GM04503 (cell line): ENCODE data around the gene ZC3H4.

Experiments used
- DNase-seq: peaks from one replicate; pipeline ENCODE4 v3.0.0-alpha.2; 2012; ENCODE audit warnings: low read depth

ZC3H4 gene

DNA sequence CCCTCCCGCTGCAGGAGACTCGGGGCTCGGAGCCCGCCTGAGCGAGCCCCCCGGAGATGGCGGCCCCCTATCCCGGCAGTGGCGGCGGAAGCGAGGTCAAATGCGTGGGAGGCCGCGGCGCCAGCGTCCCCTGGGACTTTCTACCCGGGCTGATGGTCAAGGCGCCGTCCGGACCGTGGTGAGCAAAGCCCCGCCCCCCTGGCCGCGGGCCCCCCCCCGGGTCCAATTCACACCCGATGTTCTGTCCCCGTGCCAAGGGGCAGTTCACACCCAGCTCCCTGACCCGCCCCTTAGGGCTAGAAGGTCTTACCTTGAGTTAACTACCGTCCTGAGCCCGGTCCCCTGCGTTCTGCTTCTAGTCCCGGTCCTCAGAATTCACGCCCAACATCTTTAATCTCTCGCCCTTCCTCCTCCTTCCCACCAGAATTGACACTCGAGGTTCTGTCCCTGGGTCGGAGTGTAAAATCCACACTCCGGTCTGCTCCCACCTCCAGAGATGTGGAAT, 92.5 kb downstream of the ZC3H4 start:
- DNase-seq, result no peak

- DNase-seq, result no peak
Observed at GRCh38 chr19:47020132-47020805, 93.3 kb downstream of the ZC3H4 start.

DNA sequence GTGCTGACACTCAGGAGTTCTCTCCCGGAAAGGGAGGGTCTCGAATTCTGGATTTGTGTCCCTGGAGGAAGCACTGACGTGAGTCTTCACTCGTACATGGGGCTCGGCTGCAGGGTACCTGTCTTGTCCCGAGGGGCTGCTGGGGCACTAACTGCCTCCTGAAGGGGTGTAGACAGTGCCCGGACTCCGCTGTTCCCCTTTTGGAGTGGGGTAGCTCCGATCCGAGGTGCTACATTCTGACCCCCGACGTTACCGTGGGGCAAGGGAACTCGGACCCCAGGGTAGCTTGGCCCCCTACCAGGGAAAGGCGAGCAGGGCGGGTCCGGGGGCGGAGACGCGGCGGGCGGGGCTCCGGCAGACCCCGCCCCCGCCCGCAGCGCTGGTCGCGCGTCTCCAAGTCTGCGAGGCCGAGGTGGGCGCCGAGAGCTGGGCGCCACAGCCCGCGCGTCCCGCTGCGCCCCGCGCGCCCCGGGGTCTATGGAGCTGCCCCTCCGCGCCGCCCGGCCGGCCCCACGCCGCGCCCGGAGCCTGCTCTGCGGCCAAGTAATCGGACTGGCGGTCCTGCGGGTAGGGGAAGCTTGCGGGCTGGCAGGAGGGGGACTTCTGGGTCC, 94.0 kb downstream of the ZC3H4 start, which contains the start of gene NPAS1:
NPAS1 (plus strand) TSS at position 407 of the 611 bp plus-strand sequence. CDS start 1,211 bp downstream, outside the sequence.
- DNase-seq, result no peak

- no peak for DNase-seq
Observed at GRCh38 chr19:47018923-47019322, 94.7 kb downstream of the ZC3H4 start.
